Suprapubic skin (tissue), 4 donors: Measurements from ENCODE around the gene CASR.

Experiments
- EP300 ChIP-seq: sonication (generic); formaldehyde crosslinking; IDR thresholded peaks from one replicate; pipeline ENCODE4 v1.6.1; 2017; ENCODE audit warnings: antibody characterized with exemption
- POLR2AphosphoS5 ChIP-seq, 3 donors: sonication (generic); formaldehyde crosslinking; IDR thresholded peaks; one replicate each; pipeline ENCODE4 v1.6.1; 2017; ENCODE audit warnings: antibody characterized with exemption in 3 of 3
- TF ChIP-seq, protein P1 (sequence below), 2 donors: fragments of 200-600 bp in 1 of 2; fragments of 450-650 bp in 1 of 2; sonication (generic) in 1 of 2; IDR thresholded peaks; one replicate each; pipeline ENCODE4 v1.5.1; 2016 to 2019; ENCODE audit warnings: antibody characterized with exemption in 2 of 2, mild to moderate bottlenecking in 1 of 2, moderate library complexity in 1 of 2

DNA sequence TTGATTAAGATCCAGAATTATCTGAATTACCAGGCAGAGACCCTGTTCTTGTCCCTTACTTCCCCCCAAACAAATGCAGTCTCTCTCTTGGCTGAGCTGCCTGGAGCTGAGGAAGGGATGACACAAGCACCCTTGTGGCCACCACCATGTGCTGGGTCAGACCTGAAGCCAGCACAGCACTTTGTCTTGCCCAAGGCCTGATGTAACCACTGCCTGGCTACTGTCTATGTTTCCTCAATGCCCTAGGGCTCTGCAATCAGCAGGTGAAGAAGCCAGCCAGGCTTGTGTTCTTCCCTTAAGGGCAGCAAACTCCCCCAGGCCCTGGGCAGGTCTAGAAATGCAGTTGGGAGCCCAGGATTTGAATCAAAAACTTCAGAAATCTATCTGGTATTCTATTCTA lies 15.8 kb upstream of the CASR start:
- TF ChIP-seq, protein P1, sequence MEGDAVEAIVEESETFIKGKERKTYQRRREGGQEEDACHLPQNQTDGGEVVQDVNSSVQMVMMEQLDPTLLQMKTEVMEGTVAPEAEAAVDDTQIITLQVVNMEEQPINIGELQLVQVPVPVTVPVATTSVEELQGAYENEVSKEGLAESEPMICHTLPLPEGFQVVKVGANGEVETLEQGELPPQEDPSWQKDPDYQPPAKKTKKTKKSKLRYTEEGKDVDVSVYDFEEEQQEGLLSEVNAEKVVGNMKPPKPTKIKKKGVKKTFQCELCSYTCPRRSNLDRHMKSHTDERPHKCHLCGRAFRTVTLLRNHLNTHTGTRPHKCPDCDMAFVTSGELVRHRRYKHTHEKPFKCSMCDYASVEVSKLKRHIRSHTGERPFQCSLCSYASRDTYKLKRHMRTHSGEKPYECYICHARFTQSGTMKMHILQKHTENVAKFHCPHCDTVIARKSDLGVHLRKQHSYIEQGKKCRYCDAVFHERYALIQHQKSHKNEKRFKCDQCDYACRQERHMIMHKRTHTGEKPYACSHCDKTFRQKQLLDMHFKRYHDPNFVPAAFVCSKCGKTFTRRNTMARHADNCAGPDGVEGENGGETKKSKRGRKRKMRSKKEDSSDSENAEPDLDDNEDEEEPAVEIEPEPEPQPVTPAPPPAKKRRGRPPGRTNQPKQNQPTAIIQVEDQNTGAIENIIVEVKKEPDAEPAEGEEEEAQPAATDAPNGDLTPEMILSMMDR (IDR thresholded peaks at IDR 0.05), result no peak
- no peak for TF ChIP-seq EP300
- no peak for TF ChIP-seq POLR2AphosphoS5 (IDR thresholded peaks at IDR 0.05)
